Measurements from ENCODE around the gene SUSD1. TPM values are rescaled to one million over a fixed set of nuclear protein-coding genes. Genes with fewer than 3 reads are reported as not detected.

SUSD1 gene
- total RNA-seq, 1 experiment from 2014 or later, result 1.5 TPM

- DNase-seq (ENCODE audit: low read depth, low spot score), result no peak
- in situ Hi-C loops (cut with HindIII; ENCODE audit: low pct_unique_long_range_greater_than_20kb, low sequenced_read_pairs), result loop anchor here (25.0 kb wide), 2 partner anchors 126 to 301 kb away; no protein-coding TSS in a partner anchor
These were observed 111.9 kb downstream of the SUSD1 start for GRCh38 chr9:112063151-112063550.

DNA sequence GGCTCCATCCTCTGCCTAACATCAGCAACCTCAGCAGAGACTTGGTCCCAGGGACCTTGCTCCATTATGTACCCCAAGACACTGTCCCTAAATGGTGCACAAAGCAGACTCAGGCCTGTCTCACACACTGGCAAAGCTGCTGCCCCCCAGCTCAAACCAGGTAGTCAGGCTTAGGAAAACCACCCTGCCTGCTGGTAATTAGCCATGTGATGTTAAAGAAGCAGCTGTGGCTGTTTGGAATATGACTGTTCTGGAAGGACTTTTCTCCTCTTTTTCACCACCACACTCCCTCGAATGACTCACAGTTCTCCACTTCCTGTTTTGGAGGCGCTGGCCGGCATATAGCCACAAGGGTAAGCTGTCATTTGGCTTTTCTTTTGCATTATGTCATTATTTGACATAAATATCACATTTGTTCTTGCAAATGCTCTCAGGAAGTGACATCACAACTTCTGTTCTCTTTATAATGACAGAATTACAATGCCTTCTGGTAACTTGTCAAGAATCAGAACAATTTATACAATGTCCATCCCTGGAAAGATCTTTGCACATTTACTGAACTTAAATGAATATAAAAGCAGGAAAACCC is 113.9 kb downstream of the SUSD1 start:
- in situ Hi-C loops (cut with HindIII; ENCODE audit: low pct_unique_long_range_greater_than_20kb, low sequenced_read_pairs), result loop anchor here (25.0 kb wide), 2 partner anchors 124 to 299 kb away; no protein-coding TSS in a partner anchor
- DNase-seq (ENCODE audit: low read depth, low spot score), result peak; percentile 90

DNA sequence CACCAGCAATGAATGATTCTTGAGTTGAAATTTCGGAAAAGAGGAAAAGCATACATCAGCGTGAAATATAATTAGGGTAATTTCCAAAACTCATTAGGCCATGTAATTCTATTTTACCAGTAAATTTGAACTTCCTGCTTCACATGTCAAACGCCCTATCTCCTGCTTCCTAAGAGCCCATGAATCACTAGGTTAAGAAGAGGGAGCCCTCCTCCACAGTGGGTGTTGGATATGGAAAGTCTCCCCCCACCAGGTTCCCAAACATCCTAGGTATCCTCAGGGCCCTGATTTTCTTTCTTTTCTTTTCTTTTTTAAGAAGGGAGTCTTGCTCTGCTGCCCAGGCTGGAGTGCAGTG is 115.2 kb downstream of the SUSD1 start:
- DNase-seq (ENCODE audit: low read depth, low spot score), result no peak
- in situ Hi-C loops (cut with HindIII; ENCODE audit: low pct_unique_long_range_greater_than_20kb, low sequenced_read_pairs), result loop anchor here (25.0 kb wide), 2 partner anchors 123 to 298 kb away; no protein-coding TSS in a partner anchor

DNA sequence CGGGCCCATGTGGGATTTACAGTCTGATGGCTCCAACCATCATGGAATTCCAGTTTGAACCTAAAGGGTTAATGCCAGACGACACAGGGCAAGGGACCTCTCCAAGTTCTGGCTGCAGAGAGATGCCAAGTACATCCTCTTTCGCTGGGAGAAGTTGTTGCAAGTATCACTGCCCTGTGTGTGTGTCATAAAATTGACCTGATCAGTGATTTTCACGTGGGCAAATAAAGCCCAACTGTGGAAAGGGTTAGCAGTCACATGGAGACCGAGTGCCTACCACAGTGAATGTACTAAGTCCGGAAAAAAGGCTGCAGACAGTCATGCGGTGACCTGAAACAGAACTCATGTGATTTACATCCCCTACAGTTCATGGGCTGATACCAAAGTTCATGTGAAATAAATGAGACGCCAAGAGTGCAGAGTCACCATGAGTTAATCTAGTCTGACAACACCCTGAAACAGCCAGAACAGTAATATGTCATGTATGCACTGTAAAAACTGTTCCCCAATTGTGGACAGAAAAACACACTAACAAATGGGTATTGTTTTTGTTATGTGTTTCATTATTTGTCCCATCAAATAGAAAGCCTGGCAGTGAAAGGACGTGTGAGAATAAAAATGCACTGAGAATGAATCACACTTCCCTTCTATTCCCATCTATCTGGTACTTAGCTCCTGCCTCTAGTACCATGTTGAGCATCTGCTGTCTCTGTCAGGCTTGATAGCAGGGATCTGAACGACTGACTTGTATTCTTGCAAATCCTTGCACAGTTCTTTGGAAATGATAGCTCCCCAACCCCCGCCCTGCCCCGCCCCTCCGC is 115.7 kb downstream of the SUSD1 start:
- peak; percentile 100 for DNase-seq (ENCODE audit: low read depth, low spot score)
- in situ Hi-C loops (cut with HindIII; ENCODE audit: low pct_unique_long_range_greater_than_20kb, low sequenced_read_pairs), result loop anchor here (25.0 kb wide), 2 partner anchors 122 to 297 kb away; no protein-coding TSS in a partner anchor

- in situ Hi-C loops (cut with HindIII; ENCODE audit: low pct_unique_long_range_greater_than_20kb, low sequenced_read_pairs), result loop anchor here (25.0 kb wide), 2 partner anchors 120 to 295 kb away; no protein-coding TSS in a partner anchor
- DNase-seq (ENCODE audit: low read depth, low spot score), result peak; percentile 46
These were observed 118.1 kb downstream of the SUSD1 start for GRCh38 chr9:112056996-112057395.

- DNase-seq (ENCODE audit: low read depth, low spot score), result no peak
- in situ Hi-C loops (cut with HindIII; ENCODE audit: low pct_unique_long_range_greater_than_20kb, low sequenced_read_pairs), result loop anchor here (25.0 kb wide), 2 partner anchors 118 to 293 kb away; no protein-coding TSS in a partner anchor
These were observed 120.2 kb downstream of the SUSD1 start for GRCh38 chr9:112054916-112055315.

DNA sequence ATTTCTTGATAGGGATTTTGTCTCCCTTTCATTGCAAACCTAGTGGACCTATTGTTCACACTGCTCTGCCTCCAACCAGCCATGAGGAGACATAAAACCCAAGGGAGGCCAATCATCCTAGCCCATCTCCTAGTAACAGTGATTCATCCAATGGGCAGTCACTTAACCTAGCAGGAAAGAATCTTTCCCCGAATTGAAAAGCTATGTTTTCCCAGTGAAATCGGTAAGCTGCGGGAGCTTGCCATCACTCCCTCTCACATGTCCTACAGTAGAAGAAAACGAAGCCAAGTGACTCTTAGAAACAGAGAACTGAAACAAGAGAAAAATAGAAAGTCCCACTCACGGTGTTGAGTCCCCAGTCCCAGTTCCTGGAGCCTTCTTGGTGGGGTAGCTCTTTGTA is 123.3 kb downstream of the SUSD1 start:
- DNase-seq (ENCODE audit: low read depth, low spot score), result no peak
- in situ Hi-C loops (cut with HindIII; ENCODE audit: low pct_unique_long_range_greater_than_20kb, low sequenced_read_pairs), result loop anchor here (25.0 kb wide), 2 partner anchors 115 to 290 kb away; no protein-coding TSS in a partner anchor

DNA sequence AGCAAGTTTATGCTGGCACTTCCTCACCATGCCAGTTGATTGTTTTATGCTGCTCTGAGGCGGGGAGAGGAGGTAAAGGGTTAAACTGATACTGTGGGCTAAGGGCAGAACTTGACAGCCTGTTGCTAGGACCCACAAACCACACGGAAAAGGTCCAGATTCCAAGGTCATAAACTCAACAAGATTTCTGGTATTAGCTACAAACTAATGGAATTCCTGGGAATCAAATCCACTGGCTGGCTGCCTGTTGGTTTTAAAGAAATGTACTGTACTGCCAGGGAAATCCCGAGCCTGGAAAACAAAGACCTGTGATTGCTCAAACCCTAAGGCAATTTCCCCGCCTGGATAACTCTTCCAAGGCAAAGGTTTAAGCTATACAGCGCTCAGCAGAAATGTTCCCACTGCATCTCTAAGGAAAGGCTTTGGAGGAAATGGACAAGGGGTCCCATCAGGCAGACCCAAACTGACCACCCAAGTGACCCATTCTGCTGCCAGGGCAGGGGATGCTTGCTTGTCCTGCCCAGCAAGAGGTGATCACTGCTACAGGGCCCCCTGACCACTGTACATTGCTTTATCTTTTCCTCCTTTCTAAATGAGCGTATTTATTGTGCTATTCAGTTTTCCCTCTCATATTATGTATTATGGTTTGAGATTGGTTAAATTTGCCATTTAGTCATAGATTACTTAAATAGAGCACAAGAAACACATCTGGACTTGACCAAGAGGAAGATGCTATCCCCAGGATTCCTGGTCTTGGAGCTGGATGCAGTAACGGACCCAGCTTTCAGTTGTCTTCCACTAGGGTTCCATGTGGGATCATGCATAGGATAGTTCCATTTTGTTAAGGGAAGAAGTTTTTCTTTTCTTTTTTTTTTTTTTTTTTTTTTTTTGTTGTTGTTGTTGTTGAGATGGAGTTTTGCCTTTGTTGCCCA is 124.3 kb downstream of the SUSD1 start:
- in situ Hi-C loops (cut with HindIII; ENCODE audit: low pct_unique_long_range_greater_than_20kb, low sequenced_read_pairs), result loop anchor here (25.0 kb wide), 2 partner anchors 114 to 289 kb away; no protein-coding TSS in a partner anchor
- DNase-seq (ENCODE audit: low read depth, low spot score), result peak; percentile 90

GRCh38 chr9:112049811-112050516 is 125.1 kb downstream of the SUSD1 start:
- in situ Hi-C loops (cut with HindIII; ENCODE audit: low pct_unique_long_range_greater_than_20kb, low sequenced_read_pairs), result loop anchor here (25.0 kb wide), 2 partner anchors 113 to 288 kb away; no protein-coding TSS in a partner anchor
- no peak for DNase-seq (ENCODE audit: low read depth, low spot score)

GRCh38 chr9:112048924-112049691 is 126.0 kb downstream of the SUSD1 start:
- in situ Hi-C loops (cut with HindIII; ENCODE audit: low pct_unique_long_range_greater_than_20kb, low sequenced_read_pairs), result no loop called here
- no peak for DNase-seq (ENCODE audit: low read depth, low spot score)

GRCh38 chr9:112047538-112048066 is 127.5 kb downstream of the SUSD1 start:
- in situ Hi-C loops (cut with HindIII; ENCODE audit: low pct_unique_long_range_greater_than_20kb, low sequenced_read_pairs), result no loop called here
- no peak for DNase-seq (ENCODE audit: low read depth, low spot score)

DNA sequence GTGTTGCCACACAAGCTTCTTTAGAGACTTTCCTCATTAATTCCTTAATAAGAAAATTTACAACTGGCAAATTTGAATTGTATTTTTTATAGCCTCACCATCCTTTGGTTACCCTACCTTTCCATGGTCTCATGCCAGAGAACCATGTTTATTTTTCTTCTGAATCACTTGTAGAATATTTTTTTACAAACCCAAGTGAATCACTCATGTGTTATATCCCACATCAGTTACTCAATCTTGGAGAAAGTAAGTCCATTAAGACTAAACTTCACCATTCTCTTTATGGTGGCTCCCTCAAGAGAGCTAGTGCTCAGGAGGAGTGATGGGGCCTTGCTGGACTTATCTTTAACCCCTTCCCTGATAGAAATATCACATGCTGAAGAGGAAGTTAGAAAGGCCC is 128.9 kb downstream of the SUSD1 start:
- in situ Hi-C loops (cut with HindIII; ENCODE audit: low pct_unique_long_range_greater_than_20kb, low sequenced_read_pairs), result no loop called here
- DNase-seq (ENCODE audit: low read depth, low spot score), result no peak

- no peak for DNase-seq (ENCODE audit: low read depth, low spot score)
- in situ Hi-C loops (cut with HindIII; ENCODE audit: low pct_unique_long_range_greater_than_20kb, low sequenced_read_pairs), result no loop called here
These were observed 130.2 kb downstream of the SUSD1 start for GRCh38 chr9:112044881-112045280.

DNA sequence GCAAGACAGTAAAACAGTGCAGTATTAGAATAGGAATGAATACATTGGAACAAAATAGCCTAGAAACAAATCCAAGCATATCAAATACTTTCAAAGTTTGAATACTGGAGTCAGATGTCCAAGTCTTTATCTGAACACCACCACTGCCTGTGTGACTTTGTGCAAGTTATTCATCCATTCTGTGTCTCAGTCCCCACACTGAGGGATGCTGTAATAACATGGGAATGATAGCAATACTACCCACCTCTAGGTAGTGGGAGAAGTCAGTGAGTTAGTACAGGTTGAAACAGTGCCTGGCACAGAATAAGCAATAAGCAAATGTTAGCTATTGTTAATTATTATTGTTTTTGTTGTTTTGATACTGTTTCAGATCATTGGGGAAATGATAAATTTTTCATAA is 130.9 kb downstream of the SUSD1 start:
- in situ Hi-C loops (cut with HindIII; ENCODE audit: low pct_unique_long_range_greater_than_20kb, low sequenced_read_pairs), result no loop called here
- no peak for DNase-seq (ENCODE audit: low read depth, low spot score)

GRCh38 chr9:112043423-112043822 is 131.7 kb downstream of the SUSD1 start:
- in situ Hi-C loops (cut with HindIII; ENCODE audit: low pct_unique_long_range_greater_than_20kb, low sequenced_read_pairs), result no loop called here
- no peak for DNase-seq (ENCODE audit: low read depth, low spot score)

DNA sequence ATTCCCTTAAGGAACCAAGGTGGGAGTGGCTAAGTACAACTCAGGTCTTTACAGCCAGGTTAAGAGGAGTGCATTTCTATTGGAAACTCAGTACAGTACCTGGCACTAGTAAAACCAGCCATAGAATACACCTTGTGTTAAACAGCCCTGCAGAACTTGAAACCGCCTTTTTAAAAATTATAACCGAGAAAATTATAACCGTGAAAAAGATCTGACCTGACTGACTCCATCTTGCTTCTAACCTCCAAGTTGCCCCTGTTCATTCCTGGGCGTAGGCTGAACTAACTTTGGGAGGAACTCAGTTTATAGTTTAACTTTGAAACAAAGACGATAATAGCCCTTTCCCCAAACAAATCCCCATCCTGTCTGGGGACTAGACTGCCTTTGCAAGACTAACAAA is 132.3 kb downstream of the SUSD1 start:
- in situ Hi-C loops (cut with HindIII; ENCODE audit: low pct_unique_long_range_greater_than_20kb, low sequenced_read_pairs), result no loop called here
- DNase-seq (ENCODE audit: low read depth, low spot score), result no peak
